Motor neuron (in vitro differentiated cells): ENCODE measurements around the gene SDHD. TPM values are rescaled to one million over a fixed set of nuclear protein-coding genes. Genes with fewer than 3 reads are reported as not detected.

Experiments
- ATAC-seq, 8 experiments: fragments of 200-7000 bp; cut with Tn5 transposase; replicated peaks in 6 of 8; 2 replicates each; pipeline ENCODE4 v1.8.0; 2021; ENCODE audit warnings: mild to moderate bottlenecking in 8 of 8, moderate library complexity in 8 of 8
- H3K27ac ChIP-seq, 2 donors: fragments of 250-450 bp; sonication (Bioruptor Pico); 2 replicates each; pipeline ENCODE4 v1.9.0; 2021; ENCODE audit warnings: antibody characterized with exemption in 2 of 2, mild to moderate bottlenecking in 2 of 2, moderate library complexity in 1 of 2
- H3K4me1 ChIP-seq, 2 donors: fragments of 250-450 bp; sonication (Bioruptor Pico); replicated peaks in 1 of 2; 2 replicates each; pipeline ENCODE4 v1.6.1; 2021; ENCODE audit warnings: antibody characterized with exemption in 2 of 2, mild to moderate bottlenecking in 2 of 2, moderate library complexity in 1 of 2
- H3K4me3 ChIP-seq, 5 donors: fragments of 250-450 bp; sonication (Bioruptor Pico); 2 replicates each; pipeline ENCODE4 v1.9.0; 2021; ENCODE audit warnings: antibody characterized with exemption in 5 of 5, mild to moderate bottlenecking in 5 of 5, moderate library complexity in 4 of 5
- WGBS, 10 experiments: fragments of 450-650 bp; shearing (Covaris generic); methylation state at CpG; one replicate each; pipeline ENCODE4 v1.0.0; 2022; 5-methylcytosine and 5-hydroxymethylcytosine counted together
- in situ Hi-C, 9 experiments: fragments of 400-800 bp; cut with MboI; loops; one replicate each; pipeline ENCODE4 v1.15.0; 2021; ENCODE audit warnings: low sequenced_read_pairs in 9 of 9, low pct_unique_long_range_greater_than_20kb in 2 of 9; ENCODE audit not compliant: unreplicated experiment in 9 of 9
- total RNA-seq, 8 experiments: library from RNA; unstranded; fragments of 300-600 nt; gene quantifications; 2 replicates each; pipeline versions ENCODE4 v1.2.3 to v1.2.4, GENCODE V29; 2022

SDHD gene
- total RNA-seq, 8 experiments from 2014 or later: 30.2 to 158 (median 59.3) TPM

- Histone ChIP-seq H3K4me3 (no peak overlapping the region), H3K27ac (no peak overlapping the region), H3K4me1 (no peaks in the 10 kb centered on the region)
- in situ Hi-C loops: no loop called here
- 73 to 100% (median 93%) methylated on average over 2 of the region's 2 CpGs; no CpG with 5 or more reads in 1 of the 10 experiments for WGBS, 10 experiments
- ATAC-seq: no peak
These were observed 27.8 kb downstream of the SDHD start for GRCh38 chr11:112114460-112114859.

GRCh38 chr11:112115386-112115785, 28.7 kb downstream of the SDHD start:
- no peaks in the 10 kb centered on the region for H3K4me1 ChIP-seq
- WGBS, 10 experiments: 53 to 100% (median 81%) methylated on average over 1 to 5 of the region's 5 CpGs
- no peak overlapping the region for H3K27ac ChIP-seq
- no peak overlapping the region for H3K4me3 ChIP-seq
- no peak for ATAC-seq
- in situ Hi-C loops: no loop called here

GRCh38 chr11:112118176-112118575, 31.5 kb downstream of the SDHD start:
- ATAC-seq: no peak
- H3K4me3 ChIP-seq: no peak overlapping the region
- H3K27ac ChIP-seq: no peak overlapping the region
- no peaks in the 10 kb centered on the region for H3K4me1 ChIP-seq
- 57 to 100% (median 93%) methylated on average over 1 to 2 of the region's 2 CpGs; no CpG with 5 or more reads in 6 of the 10 experiments for WGBS, 10 experiments
- in situ Hi-C loops: no loop called here

- peak in 1 of 8 experiments; percentile 51 for ATAC-seq
- Histone ChIP-seq H3K27ac (no peak overlapping the region), H3K4me3 (no peak overlapping the region), H3K4me1 (no peaks in the 10 kb centered on the region)
- in situ Hi-C loops: no loop called here
- 74 to 100% (median 93%) methylated on average over 1 to 4 of the region's 5 CpGs; no CpG with 5 or more reads in 1 of the 10 experiments for WGBS, 10 experiments
These were observed 35.4 kb downstream of the SDHD start for GRCh38 chr11:112121981-112122615.

GRCh38 chr11:112123129-112123528, 36.5 kb downstream of the SDHD start:
- ATAC-seq: peak in 3 of 8 experiments; percentile 20 to 76 (median 44)
- in situ Hi-C loops: no loop called here
- H3K4me1 ChIP-seq: peaks cover 0 to under 1% of the 10 kb centered on the region in 2 donors
- H3K27ac ChIP-seq: no peak overlapping the region
- WGBS, 10 experiments: 14 to 100% (median 83%) methylated on average over 1 to 4 of the region's 4 CpGs; no CpG with 5 or more reads in 1 of the 10 experiments
- H3K4me3 ChIP-seq: no peak overlapping the region

GRCh38 chr11:112127056-112127455, 40.4 kb downstream of the SDHD start:
- in situ Hi-C loops: no loop called here
- WGBS, 10 experiments: 57 to 100% (median 100%) methylated on average over 1 of the region's 2 CpGs; no CpG with 5 or more reads in 3 of the 10 experiments
- ATAC-seq: no peak
- H3K4me3 ChIP-seq: no peak overlapping the region
- H3K4me1 ChIP-seq: peaks cover 7 to 9% of the 10 kb centered on the region in 2 donors
- H3K27ac ChIP-seq: no peak overlapping the region

GRCh38 chr11:112128483-112129121, 41.9 kb downstream of the SDHD start:
- in situ Hi-C loops: no loop called here
- no peak overlapping the region for H3K4me3 ChIP-seq
- peaks cover 7 to 9% of the 10 kb centered on the region in 2 donors for H3K4me1 ChIP-seq
- no peak overlapping the region for H3K27ac ChIP-seq
- 0 to 20% (median 10%) methylated on average over 1 to 3 of the region's 3 CpGs; no CpG with 5 or more reads in 5 of the 10 experiments for WGBS, 10 experiments
- peak; percentile 89 to 98 (median 95) for ATAC-seq

- WGBS, 10 experiments: 82 to 100% (median 96%) methylated on average over 1 to 5 of the region's 5 CpGs; no CpG with 5 or more reads in 1 of the 10 experiments
- H3K4me1 ChIP-seq: peaks cover 7 to 9% of the 10 kb centered on the region in 2 donors
- in situ Hi-C loops: no loop called here
- no peak overlapping the region for H3K4me3 ChIP-seq
- no peak overlapping the region for H3K27ac ChIP-seq
- ATAC-seq: no peak
These were observed 43.0 kb downstream of the SDHD start for GRCh38 chr11:112129656-112130055.

- H3K4me3 ChIP-seq: no peak overlapping the region
- ATAC-seq: no peak
- H3K27ac ChIP-seq: no peak overlapping the region
- 60 to 100% (median 84%) methylated on average over 1 of the region's 2 CpGs; no CpG with 5 or more reads in 6 of the 10 experiments for WGBS, 10 experiments
- in situ Hi-C loops: no loop called here
- peaks cover 7 to 9% of the 10 kb centered on the region in 2 donors for H3K4me1 ChIP-seq
These were observed 46.1 kb downstream of the SDHD start for GRCh38 chr11:112132737-112133136.

GRCh38 chr11:112134473-112134872, 47.8 kb downstream of the SDHD start:
- 60 to 100% (median 92%) methylated on average over 2 to 3 of the region's 4 CpGs; no CpG with 5 or more reads in 2 of the 10 experiments for WGBS, 10 experiments
- H3K4me1 ChIP-seq: no peaks in the 10 kb centered on the region
- H3K4me3 ChIP-seq: no peak overlapping the region
- no peak overlapping the region for H3K27ac ChIP-seq
- in situ Hi-C loops: no loop called here
- ATAC-seq: no peak

GRCh38 chr11:112143597-112143996, 56.9 kb downstream of the SDHD start:
- 48 to 100% (median 83%) methylated on average over 1 to 3 of the region's 3 CpGs for WGBS, 10 experiments
- Histone ChIP-seq H3K4me3 (no peak overlapping the region), H3K4me1 (no peaks in the 10 kb centered on the region), H3K27ac (no peak overlapping the region)
- in situ Hi-C loops: no loop called here
- no peak for ATAC-seq
